MCF 10A (cell line): ENCODE measurements around the gene ARMC3. TPM values are rescaled to one million over a fixed set of nuclear protein-coding genes. Genes with fewer than 3 reads are reported as not detected.

Source experiments
- BruUV-seq: library from RNA; stranded (reverse); fragments of 400-500 nt; replicated peaks from 2 replicates; lab custom pipeline; 2021; lab: Mats Ljungman, UMichigan
- CTCF ChIA-PET: fragments of 300-600 bp; sonication (Branson Sonifier 250); formaldehyde crosslinking; extraction: SDS; loops from one replicate; lab custom pipeline; 2021; ENCODE audit warnings: antibody characterized with exemption, inconsistent platforms; lab: Yijun Ruan, JAX
- POLR2A ChIA-PET: fragments of 300-600, 350-650 bp; sonication (Branson Sonifier 250); formaldehyde crosslinking; extraction: SDS; loops from one replicate; lab custom pipeline; 2020; ENCODE audit warnings: antibody characterized with exemption, inconsistent platforms; lab: Yijun Ruan, JAX
- DNase-seq: peaks from one replicate; pipeline ENCODE4 v3.0.0-alpha.2; 2018; ENCODE audit not compliant: unreplicated experiment
- H3K27ac Mint-ChIP-seq: one replicate; pipeline ENCODE4 v1.8.0; 2022; ENCODE audit warnings: mild to moderate bottlenecking, low read depth, mixed read lengths; ENCODE audit not compliant: unreplicated experiment
- H3K27me3 Mint-ChIP-seq: one replicate; pipeline ENCODE4 v1.8.0; 2022; ENCODE audit warnings: mixed read lengths; ENCODE audit not compliant: insufficient read depth, unreplicated experiment
- H3K36me3 Mint-ChIP-seq: one replicate; pipeline ENCODE4 v1.8.0; 2022; ENCODE audit warnings: mild to moderate bottlenecking, moderate library complexity, mixed read lengths; ENCODE audit not compliant: insufficient read depth, unreplicated experiment
- H3K4me1 Mint-ChIP-seq: one replicate; pipeline ENCODE4 v1.8.0; 2022; ENCODE audit warnings: mixed read lengths; ENCODE audit not compliant: insufficient read depth, unreplicated experiment
- H3K4me3 Mint-ChIP-seq: one replicate; pipeline ENCODE4 v1.8.0; 2022; ENCODE audit warnings: mild to moderate bottlenecking, moderate library complexity, mixed read lengths; ENCODE audit not compliant: unreplicated experiment
- H3K9me3 Mint-ChIP-seq: one replicate; pipeline ENCODE4 v1.8.0; 2022; ENCODE audit warnings: mixed read lengths; ENCODE audit not compliant: unreplicated experiment
- intact Hi-C: fragments of 100-400 bp; cut with micrococcal nuclease; formaldehyde crosslinking; loops from 2 replicates; pipeline ENCODE4 v1.14.1; 2022
- total RNA-seq: library from RNA; stranded (reverse); gene quantifications from 2 replicates; pipeline ENCODE4 v1.2.3, GENCODE V29; 2022
- TF ChIP-seq, protein P1 (sequence below): fragments of 200-600 bp; IDR thresholded peaks from one replicate; pipeline ENCODE4 v1.8.0; 2022; ENCODE audit warnings: antibody characterized with exemption, mild to moderate bottlenecking; ENCODE audit not compliant: unreplicated experiment

ARMC3 gene
- total RNA-seq, 1 experiment from 2014 or later = not detected

DNA sequence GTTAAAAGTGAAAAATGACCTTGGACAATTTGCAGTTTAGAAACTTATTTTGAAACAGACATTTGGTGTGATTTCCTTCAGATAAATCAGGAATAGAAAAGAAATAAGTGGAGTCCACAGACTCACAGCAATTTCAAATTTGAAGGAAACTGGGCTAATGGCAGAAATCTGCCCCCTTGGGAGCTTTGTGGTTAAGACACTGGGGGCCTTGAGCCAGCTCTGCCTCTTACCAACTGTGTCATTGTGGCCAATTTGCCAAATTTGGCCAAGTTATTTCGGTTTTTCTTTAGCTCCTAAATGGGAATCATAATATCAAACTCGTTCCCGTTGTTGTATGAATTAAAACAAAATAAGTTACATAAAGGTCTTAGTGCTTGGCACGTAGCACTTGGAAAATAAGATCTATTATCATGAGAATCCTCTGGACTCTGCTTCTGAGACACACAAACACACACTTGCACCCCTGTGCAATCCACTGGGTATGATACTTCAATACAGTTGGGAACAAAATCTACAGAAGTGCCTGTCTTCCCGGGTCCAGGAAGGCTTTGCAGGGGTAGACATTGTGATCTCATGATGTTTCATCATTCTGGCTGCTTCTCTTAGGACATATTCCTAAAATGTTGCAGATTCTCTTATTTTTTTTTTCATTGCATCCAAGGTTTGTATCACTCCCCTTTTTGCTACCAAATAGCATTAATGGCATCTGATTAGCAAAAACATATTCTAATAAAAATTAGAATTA lies 4.9 kb downstream of the ARMC3 start:
- no peaks in the 10 kb centered on the region for H3K4me1 Mint-ChIP-seq
- H3K36me3 Mint-ChIP-seq = peaks cover 6% of the 10 kb centered on the region
- no peak overlapping the region for H3K27ac Mint-ChIP-seq
- no peaks in the 10 kb centered on the region for H3K27me3 Mint-ChIP-seq
- DNase-seq = no peak
- TF ChIP-seq, protein P1, sequence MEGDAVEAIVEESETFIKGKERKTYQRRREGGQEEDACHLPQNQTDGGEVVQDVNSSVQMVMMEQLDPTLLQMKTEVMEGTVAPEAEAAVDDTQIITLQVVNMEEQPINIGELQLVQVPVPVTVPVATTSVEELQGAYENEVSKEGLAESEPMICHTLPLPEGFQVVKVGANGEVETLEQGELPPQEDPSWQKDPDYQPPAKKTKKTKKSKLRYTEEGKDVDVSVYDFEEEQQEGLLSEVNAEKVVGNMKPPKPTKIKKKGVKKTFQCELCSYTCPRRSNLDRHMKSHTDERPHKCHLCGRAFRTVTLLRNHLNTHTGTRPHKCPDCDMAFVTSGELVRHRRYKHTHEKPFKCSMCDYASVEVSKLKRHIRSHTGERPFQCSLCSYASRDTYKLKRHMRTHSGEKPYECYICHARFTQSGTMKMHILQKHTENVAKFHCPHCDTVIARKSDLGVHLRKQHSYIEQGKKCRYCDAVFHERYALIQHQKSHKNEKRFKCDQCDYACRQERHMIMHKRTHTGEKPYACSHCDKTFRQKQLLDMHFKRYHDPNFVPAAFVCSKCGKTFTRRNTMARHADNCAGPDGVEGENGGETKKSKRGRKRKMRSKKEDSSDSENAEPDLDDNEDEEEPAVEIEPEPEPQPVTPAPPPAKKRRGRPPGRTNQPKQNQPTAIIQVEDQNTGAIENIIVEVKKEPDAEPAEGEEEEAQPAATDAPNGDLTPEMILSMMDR = no peak
- no TSS peak for BruUV-seq
- ChIA-PET CTCF (interaction anchor here (0.6 kb wide), 3 partner anchors 174 to 954 kb away, joined by 3 to 7 read pairs (median 3); no protein-coding TSS in a partner anchor), POLR2A (interaction anchor here (0.8 to 1.3 kb wide), 2 partner anchors 10 to 111 kb away, joined by 3 read pairs; no protein-coding TSS in a partner anchor)
- H3K9me3 Mint-ChIP-seq = no peaks in the 10 kb centered on the region
- H3K4me3 Mint-ChIP-seq = no peak overlapping the region
- intact Hi-C loops = no loop called here

GRCh38 chr10:22934726-22935125 lies 6.9 kb downstream of the ARMC3 start:
- Mint-ChIP-seq H3K9me3 (no peaks in the 10 kb centered on the region), H3K4me1 (no peaks in the 10 kb centered on the region), H3K36me3 (no peaks in the 10 kb centered on the region), H3K27ac (no peak overlapping the region), H3K4me3 (no peak overlapping the region), H3K27me3 (no peaks in the 10 kb centered on the region)
- BruUV-seq = no TSS peak
- DNase-seq = no peak
- CTCF ChIA-PET = no interaction called here
- intact Hi-C loops = no loop called here
- TF ChIP-seq, protein P1 = no peak
- POLR2A ChIA-PET = no interaction called here

GRCh38 chr10:22942437-22942836 lies 14.6 kb downstream of the ARMC3 start:
- ChIA-PET CTCF (no interaction called here), POLR2A (no interaction called here)
- no TSS peak for BruUV-seq
- Mint-ChIP-seq H3K27me3 (no peaks in the 10 kb centered on the region), H3K4me3 (no peak overlapping the region), H3K9me3 (peaks cover 15% of the 10 kb centered on the region), H3K4me1 (no peaks in the 10 kb centered on the region), H3K36me3 (no peaks in the 10 kb centered on the region), H3K27ac (no peak overlapping the region)
- TF ChIP-seq, protein P1 = no peak
- DNase-seq = no peak
- intact Hi-C loops = no loop called here

GRCh38 chr10:22945934-22946673 lies 18.3 kb downstream of the ARMC3 start:
- POLR2A ChIA-PET = no interaction called here
- BruUV-seq = no TSS peak
- DNase-seq = no peak
- H3K36me3 Mint-ChIP-seq = no peaks in the 10 kb centered on the region
- H3K27ac Mint-ChIP-seq = no peak overlapping the region
- no peaks in the 10 kb centered on the region for H3K4me1 Mint-ChIP-seq
- H3K27me3 Mint-ChIP-seq = no peaks in the 10 kb centered on the region
- CTCF ChIA-PET = interaction anchor here (0.6 to 1.6 kb wide), 3 partner anchors 371 to 957 kb away, joined by 3 to 4 read pairs (median 4); no protein-coding TSS in a partner anchor
- H3K4me3 Mint-ChIP-seq = no peak overlapping the region
- H3K9me3 Mint-ChIP-seq = peaks cover 21% of the 10 kb centered on the region
- TF ChIP-seq, protein P1 = no peak
- intact Hi-C loops = no loop called here
